Measurements from ENCODE around the gene CDC42BPB.
"Not testable (repeated sequence)": the region's sequence is repeated elsewhere in the genome, so short reads cannot be mapped to it uniquely, and the experiment has no call there.

Gene CDC42BPB

GRCh38 chr14:103045371-103045869, 11.9 kb downstream of the CDC42BPB start:
- DNase-seq, result no peak

GRCh38 chr14:103043257-103044015, 13.9 kb downstream of the CDC42BPB start:
- no peak for DNase-seq

GRCh38 chr14:103041464-103041863, 15.9 kb downstream of the CDC42BPB start:
- DNase-seq, result no peak

- DNase-seq, result no peak
Measured at GRCh38 chr14:103033681-103034096, 23.7 kb downstream of the CDC42BPB start.

GRCh38 chr14:103031956-103032355, 25.4 kb downstream of the CDC42BPB start:
- no peak for DNase-seq

- DNase-seq, result no peak
Measured at GRCh38 chr14:103031566-103031911, 25.8 kb downstream of the CDC42BPB start.

GRCh38 chr14:103030741-103031565, 26.4 kb downstream of the CDC42BPB start:
- DNase-seq, result no peak

GRCh38 chr14:103029936-103030335, 27.4 kb downstream of the CDC42BPB start:
- no peak for DNase-seq

- no peak for DNase-seq
Measured at GRCh38 chr14:103028772-103029171, 28.6 kb downstream of the CDC42BPB start.

- DNase-seq, result no peak
Measured at GRCh38 chr14:103028161-103028767, 29.1 kb downstream of the CDC42BPB start.

GRCh38 chr14:103027451-103027850, 29.9 kb downstream of the CDC42BPB start:
- DNase-seq, result no peak

- DNase-seq, result no peak
Measured at GRCh38 chr14:103026988-103027387, 30.4 kb downstream of the CDC42BPB start.

- DNase-seq, result not testable (repeated sequence)
Measured at GRCh38 chr14:103026196-103026595, 31.2 kb downstream of the CDC42BPB start.

- peak; percentile 86 for DNase-seq
Measured at GRCh38 chr14:103023881-103024473, 33.4 kb downstream of the CDC42BPB start.

GRCh38 chr14:103022685-103023044, 34.7 kb downstream of the CDC42BPB start:
- DNase-seq, result no peak

- DNase-seq, result peak; percentile 33
Measured at GRCh38 chr14:103022002-103022684, 35.2 kb downstream of the CDC42BPB start.

GRCh38 chr14:103021684-103022001, 35.7 kb downstream of the CDC42BPB start:
- no peak for DNase-seq

- no peak for DNase-seq
Measured at GRCh38 chr14:103020271-103021170, 36.8 kb downstream of the CDC42BPB start.

- no peak for DNase-seq
Measured at GRCh38 chr14:103019826-103020225, 37.5 kb downstream of the CDC42BPB start.

GRCh38 chr14:103019236-103019635, 38.1 kb downstream of the CDC42BPB start:
- no peak for DNase-seq

- no peak for DNase-seq
Measured at GRCh38 chr14:103016594-103016993, 40.8 kb downstream of the CDC42BPB start.

GRCh38 chr14:103016071-103016470, 41.3 kb downstream of the CDC42BPB start:
- DNase-seq, result no peak
